HG02763 (cell line): ENCODE measurements around the gene TNFAIP8L2.

Experiments
- ATAC-seq: cut with Tn5 transposase; IDR thresholded peaks from one replicate; pipeline ENCODE4 v1.9.1; 2021; ENCODE audit warnings: mild to moderate bottlenecking, moderate library complexity; ENCODE audit not compliant: unreplicated experiment

Gene TNFAIP8L2

GRCh38 chr1:151156515-151156819 lies at the start of gene TNFAIP8L2:
Gene TNFAIP8L2, plus strand, starts transcription at chr1:151156649. Its CDS starts 2,049 bp downstream, at chr1:151158698.
- peak; percentile 52 for ATAC-seq

- no peak for ATAC-seq
Measured at GRCh38 chr1:151106894-151107293, 49.6 kb upstream of the TNFAIP8L2 start.

DNA sequence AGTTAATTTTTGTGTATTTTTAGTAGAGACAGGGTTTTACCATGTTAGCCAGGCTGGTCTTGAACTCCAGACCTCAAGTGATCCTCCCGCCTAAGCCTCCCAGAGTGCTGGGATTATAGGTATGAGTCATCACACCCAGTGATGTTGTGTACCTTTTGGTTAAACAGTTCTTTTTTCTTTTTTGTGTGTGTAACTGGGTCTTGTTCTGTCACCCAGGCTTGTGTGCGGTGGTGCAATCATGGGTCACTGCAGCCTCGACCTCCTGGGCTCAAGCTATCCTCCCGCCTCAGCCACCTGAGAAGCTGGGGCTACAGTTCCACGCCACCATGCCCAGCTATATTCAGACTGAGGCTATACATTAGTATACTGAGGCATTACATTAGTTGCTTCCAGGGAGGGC lies 48.1 kb upstream of the TNFAIP8L2 start:
- no peak for ATAC-seq

DNA sequence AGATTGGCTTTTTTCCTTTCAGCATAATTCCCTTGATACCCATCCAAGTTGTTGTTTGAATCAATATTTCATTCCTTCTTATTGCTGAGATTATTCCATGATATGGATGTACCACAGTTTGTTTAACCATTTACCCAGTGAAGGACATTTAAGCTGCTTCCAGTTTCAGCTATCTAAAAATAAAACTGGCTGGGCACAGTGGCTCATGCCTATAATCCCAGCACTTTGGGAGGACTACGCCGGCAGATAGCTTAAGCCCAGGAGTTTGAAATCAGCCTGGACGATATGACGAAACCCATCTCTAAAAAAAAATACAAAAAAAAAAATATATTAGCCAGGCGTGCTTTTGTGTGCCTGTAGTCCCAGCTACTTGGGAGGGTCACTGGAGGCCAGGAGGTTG lies 42.6 kb upstream of the TNFAIP8L2 start:
- ATAC-seq = no peak

- ATAC-seq = no peak
Measured at GRCh38 chr1:151124763-151125403, 31.6 kb upstream of the TNFAIP8L2 start.

DNA sequence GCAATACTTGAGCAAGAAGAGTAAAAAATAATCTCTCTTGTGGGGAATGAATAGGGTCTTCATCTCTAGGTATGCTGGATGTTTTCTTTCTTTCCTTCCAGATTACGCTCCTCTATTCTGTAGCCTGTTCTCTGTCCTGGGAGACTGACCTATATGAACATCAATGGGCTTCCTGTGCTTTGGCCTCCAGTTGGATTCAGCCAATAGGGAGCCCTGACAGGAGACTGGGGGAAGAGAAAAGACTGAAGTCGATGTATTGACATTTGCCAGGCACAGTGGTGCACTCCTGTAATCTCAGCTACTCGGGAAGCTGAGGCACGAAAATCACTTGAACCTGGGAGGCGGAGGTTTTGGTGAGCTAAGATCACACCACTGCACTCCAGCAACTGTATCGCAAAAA lies 27.6 kb upstream of the TNFAIP8L2 start:
- no peak for ATAC-seq

DNA sequence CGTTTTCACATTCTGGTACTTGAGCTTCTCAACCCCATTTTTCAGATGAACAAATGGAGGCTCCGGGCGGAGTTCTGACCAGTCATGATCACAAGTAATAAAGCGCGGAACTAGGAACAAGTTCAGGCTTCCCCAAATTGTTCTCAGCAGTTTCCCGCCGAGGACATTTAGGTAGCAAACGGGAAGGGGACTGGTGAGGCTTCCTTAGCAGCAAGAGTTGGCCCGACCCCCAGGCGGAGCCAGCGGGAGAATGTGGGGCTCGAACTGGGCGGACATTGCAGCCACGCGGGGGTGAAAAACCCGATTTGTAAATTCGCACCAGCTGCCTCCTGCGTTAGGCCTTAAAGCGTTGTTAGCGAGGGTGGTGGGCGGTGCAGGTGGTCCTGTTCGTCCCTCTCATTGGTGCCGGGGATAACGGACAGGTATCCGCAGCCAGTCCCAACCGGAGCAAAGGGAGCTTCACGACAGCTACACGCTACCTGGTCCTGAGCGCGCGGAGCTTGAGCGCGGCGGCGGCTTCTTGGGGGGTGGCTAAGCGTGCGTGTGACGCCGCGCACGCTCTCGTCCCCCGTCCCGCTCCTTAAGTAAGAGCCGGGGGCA lies 25.4 kb upstream of the TNFAIP8L2 start:
- peak; percentile 60 for ATAC-seq

GRCh38 chr1:151131701-151132334 lies 24.6 kb upstream of the TNFAIP8L2 start:
- no peak for ATAC-seq

DNA sequence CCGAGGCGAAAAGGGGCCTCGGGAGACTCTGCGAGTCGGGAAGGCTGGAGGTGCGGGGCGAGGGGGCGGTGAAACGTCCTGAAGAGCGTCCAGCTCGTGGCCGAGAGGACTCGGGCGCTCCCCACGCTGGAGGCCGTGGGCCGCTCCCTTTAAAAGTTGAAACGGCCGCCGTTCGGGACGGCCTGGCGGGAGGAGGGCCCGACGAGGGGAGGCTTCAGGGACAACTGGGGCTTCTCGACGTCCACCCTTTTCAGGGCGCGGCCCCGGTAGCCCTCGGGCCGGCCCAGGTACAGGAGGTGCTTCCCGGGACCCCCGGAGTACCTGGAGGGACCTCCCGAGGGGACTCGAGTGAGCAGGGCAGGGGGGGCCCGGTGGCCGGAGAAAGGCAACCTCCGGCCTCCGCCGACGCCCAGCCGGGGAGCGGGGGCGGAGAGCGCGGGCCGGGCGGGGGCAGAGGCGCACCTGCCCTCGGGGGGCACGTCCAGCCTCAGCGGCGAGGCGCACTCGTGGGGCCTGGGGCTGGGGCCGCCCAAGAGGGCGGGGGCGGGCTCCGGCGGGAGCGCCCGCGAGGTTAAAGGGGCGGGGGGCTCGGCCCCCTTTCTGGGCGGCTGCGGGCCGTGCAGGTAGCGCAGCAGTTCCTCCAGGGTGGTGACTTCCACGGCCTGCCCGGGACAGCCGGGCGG lies 24.0 kb upstream of the TNFAIP8L2 start:
- no peak for ATAC-seq

DNA sequence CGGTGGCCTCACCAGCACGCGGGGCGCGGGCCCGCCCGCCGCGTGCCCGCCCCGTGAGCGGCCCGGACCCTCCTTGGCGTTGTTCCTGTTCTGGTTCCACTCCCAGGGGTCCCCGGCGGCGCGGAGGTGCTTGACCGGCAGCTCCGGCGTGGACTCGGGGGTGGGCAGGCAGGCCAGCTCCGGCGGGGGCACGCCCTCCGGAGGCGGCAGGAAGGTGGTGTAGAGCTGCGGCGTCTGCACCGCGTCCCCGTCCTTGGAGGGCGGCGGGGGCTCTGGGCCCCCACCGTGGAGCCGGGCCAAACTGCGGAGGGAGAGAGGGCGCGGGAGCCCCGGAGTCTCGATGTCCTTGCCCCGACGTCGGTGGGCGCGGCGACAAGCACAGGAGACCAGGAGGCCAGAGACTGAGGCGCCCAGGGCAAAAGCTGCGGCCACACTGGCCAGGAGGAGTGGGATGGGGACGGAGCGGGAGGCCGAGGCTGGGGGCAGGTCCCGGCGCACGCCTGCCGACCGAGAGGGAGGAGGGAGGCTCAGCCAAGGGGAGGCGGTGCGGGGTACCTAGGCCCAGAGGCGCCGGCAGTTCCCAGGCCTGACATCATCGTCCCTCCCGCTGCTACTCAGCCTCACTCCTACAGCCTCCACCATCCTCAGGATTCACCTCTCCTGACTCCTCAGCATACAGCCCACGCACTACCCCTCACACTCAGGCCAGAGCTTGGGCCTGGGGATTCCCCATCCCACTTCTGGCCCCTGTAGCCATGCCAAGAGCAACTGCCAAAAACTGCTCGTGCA lies 23.2 kb upstream of the TNFAIP8L2 start:
- ATAC-seq = no peak

GRCh38 chr1:151134396-151134795 lies 22.1 kb upstream of the TNFAIP8L2 start:
- no peak for ATAC-seq

DNA sequence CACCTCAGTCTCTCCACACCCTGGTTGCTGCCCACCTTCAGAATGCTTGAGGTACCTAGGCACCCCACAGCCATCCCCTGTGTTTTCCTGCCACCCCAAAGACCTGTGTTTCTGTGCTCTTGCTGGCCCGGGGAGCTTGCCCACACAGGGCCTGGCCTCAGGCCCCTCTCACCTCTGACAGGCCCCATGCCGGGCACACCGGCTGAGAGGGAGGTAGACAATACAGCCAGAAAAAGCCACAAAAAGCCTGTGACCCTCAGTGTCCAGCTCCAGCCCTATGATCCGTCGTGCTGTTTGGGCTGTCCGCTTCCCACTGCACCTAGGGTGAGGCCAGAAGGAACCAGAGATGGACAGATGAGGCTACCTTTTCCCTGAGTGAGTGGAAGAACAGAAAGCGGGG lies 21.5 kb upstream of the TNFAIP8L2 start:
- ATAC-seq = no peak

DNA sequence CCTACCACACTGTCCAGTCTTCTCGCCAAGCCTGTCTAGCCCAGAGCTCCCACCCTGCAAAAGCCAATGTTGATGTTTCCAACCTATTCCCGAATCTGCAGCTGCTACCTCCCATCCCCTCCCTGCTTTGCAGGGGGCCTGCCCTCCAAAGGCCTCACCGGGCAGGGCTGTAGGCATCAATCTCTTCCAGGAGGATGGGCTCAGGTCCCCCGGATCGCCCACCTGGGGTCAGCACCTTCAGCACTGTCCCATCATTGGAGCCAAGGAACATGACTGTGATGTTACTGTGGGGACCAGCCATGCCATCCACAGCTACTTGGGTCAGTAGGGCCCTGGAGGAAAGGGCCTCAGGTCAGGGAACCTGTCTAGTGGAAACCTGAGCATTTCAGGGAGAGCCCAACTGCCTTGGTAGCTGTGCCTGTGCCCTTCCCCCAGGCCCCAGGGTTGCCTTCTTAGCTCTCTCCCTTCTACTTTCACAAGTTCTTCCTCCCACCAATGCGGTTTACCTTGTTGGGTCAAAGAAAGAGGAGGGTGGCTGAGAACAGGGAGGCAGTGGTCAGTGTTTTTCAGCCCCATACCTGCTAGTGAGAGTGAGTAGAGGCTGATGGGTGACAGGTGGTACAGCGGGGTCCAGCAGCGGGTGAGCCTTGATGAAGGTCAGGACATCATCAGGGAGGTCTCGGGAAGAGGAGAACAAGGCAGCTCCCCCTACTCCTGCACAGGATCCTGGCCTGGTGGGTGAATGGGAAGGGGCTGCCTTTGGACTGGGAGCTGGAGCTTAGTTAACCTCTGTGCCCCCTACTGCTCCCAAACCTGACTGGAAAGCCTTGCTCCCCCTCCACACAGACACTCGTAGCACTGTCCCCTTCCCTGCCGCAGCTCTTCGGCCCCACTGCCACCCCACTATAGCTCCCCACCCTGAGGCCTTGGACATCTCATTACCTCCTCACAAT lies 20.7 kb upstream of the TNFAIP8L2 start:
- no peak for ATAC-seq

DNA sequence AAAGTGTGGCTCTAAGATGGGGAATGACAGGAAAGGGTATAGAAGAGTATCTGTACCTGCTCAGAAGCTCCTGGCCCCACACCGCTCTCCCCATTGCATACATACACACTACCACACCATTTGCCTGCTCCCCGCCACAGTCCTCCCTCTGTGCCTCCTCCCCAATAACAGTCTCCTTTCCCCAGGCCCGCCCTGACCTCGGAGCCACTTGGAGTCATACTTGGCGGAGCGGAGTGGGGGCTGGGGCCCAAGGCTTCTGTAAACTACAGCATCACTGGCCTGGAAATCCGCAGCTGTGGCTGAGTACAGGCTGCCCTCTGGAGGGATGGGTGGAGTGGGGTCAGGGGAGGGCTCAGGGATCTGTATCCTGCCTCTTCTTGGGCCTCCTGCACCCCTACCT lies 18.7 kb upstream of the TNFAIP8L2 start:
- ATAC-seq = no peak

DNA sequence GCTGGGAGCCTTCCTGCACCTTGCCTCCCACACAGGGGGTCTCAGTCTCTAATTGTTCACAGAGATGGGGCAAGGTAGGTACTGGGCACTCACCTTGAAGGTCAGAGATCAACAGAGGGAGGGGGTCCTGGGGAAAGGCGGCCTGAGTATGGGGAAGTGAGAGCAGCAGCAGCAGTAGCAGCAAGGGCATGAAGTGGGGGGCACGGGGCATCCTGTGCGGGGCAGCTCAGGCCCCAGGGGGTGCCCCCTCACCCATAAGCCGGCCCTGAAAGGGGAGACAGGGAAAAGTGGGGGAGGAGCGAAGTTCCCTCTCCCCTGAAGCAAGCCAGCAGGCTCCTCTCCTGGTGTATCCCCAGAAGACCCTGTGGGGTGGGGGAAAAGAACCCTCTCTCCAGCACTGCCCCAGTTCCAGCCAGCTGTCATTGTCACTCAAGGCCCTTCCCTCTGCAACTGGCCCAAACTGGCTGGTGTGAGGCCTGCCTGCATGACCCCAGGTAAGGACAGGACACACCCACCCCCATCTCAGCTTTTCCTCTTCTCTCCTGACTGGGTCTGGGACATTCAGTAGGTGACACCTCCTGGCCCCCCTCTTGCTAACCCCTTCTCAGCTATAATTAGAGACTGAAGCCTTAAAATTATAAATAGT lies 13.9 kb upstream of the TNFAIP8L2 start:
- ATAC-seq = no peak

GRCh38 chr1:151143057-151143435 lies 13.4 kb upstream of the TNFAIP8L2 start:
- ATAC-seq = no peak

DNA sequence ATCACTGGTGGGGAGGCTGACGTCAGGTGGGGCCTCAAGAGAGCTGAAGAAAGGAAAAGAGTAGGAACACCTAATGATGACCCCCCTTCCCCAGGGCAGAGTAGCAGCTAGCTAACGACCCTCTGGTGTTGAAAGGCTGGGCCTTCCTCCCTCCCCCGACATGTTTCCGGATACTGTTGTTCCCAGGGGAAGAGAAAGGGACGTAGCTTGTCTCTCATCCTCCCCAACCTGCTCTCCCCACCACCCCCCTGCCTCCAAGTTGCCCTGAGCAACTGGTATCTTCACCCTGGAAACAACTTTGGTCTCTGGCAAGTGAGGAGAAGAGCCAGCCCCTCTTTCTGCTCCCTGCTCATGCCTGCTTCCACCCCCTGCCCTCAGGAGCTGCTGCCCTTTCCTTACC lies 12.5 kb upstream of the TNFAIP8L2 start:
- no peak for ATAC-seq

DNA sequence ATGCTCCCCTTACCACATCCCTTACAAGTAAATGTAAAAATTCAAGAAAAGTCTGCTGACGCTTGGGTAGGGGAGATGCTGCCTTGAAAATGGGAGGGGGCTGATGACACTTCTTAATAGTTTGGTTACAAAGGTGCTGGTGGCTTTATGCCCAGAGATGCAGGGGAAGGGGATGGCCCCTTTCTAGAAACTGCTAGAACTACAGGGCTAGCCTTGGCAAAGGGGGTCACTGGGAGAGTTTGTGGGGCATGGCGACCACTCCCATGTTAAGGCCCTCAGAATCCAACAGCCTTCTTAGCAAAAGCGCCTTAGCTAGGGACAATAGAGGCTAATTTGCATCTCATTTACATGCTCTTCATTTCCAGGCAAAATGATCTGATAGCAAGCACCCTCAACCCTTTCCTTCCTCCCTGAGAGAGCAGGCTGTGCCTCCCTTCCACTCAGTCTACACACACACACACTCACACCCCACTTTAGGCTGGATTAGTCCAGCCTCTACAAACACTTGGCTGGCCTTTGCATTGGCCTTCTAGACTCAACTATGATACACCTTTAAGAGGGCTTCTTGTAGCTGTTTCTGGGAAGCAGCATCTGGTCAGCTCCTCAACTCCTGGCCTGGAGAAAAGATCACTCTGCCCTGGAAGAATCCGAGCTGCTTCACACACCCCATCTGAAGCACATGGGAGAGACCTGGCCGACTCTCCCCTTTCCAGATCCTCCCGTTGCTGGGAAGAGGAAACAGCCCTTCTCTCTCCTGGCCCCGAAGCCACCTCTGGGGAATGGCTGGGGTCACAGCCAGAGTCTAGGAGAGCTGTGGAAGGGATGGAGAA lies 11.8 kb upstream of the TNFAIP8L2 start:
- no peak for ATAC-seq
